Heart right ventricle (tissue), 16 donors: ENCODE results near the gene SSU72. TPM values are rescaled to one million over a fixed set of nuclear protein-coding genes. Genes with fewer than 3 reads are reported as not detected.

Experiments used
- ATAC-seq, 8 donors: fragments of 200-7000 bp; cut with Tn5 transposase; one replicate each; pipeline ENCODE4 v1.9.1; 2020; ENCODE audit warnings: mild to moderate bottlenecking in 8 of 8, moderate library complexity in 8 of 8, moderate number of reproducible peaks in 1 of 8
- DNase-seq, 2 donors: peaks; one replicate each; pipeline ENCODE4 v3.0.0-alpha.2; 2020
- H3K27ac ChIP-seq, 10 donors: fragments of 200-600 bp; sonication (generic) in 2 of 10; one replicate each; pipeline versions ENCODE4 v1.5.0 to v1.8.0; 2020 to 2022; ENCODE audit warnings: mild to moderate bottlenecking in 3 of 10
- H3K27me3 ChIP-seq, 7 donors: fragments of 200-600 bp; one replicate each; pipeline ENCODE4 v1.8.0; 2021 to 2022; ENCODE audit warnings: mild to moderate bottlenecking in 2 of 7
- H3K36me3 ChIP-seq, 9 donors: fragments of 200-600 bp; sonication (generic) in 1 of 9; one replicate each; pipeline versions ENCODE4 v1.5.0 to v1.8.0; 2020 to 2022; ENCODE audit warnings: mild to moderate bottlenecking in 2 of 9
- H3K4me1 ChIP-seq, 9 donors: fragments of 200-600 bp; sonication (generic) in 1 of 9; one replicate each; pipeline versions ENCODE4 v1.5.0 to v1.8.0; 2020 to 2022; ENCODE audit warnings: mild to moderate bottlenecking in 4 of 9
- H3K4me3 ChIP-seq, 10 donors: fragments of 200-600 bp; sonication (generic) in 2 of 10; one replicate each; pipeline versions ENCODE4 v1.5.0 to v1.8.0; 2020 to 2022; ENCODE audit warnings: mild to moderate bottlenecking in 7 of 10, moderate library complexity in 2 of 10
- H3K9me3 ChIP-seq, 11 donors: fragments of 200-600 bp in 10 of 11; sonication (generic) in 2 of 11; one replicate each; pipeline versions ENCODE4 v1.5.0 to v1.8.0; 2013 to 2022; ENCODE audit warnings: mild to moderate bottlenecking in 2 of 11, control low read depth in 1 of 11, moderate library complexity in 1 of 11
- WGBS, 2 donors: extraction: QIAGEN DNeasy Blood & Tissue Kit; methylation state at CpG; one replicate each; pipeline ENCODE4 v1.1.7; 2013; ENCODE audit warnings: inconsistent platforms in 1 of 2; 5-methylcytosine and 5-hydroxymethylcytosine counted together
- intact Hi-C, 10 donors: fragments of 100-400 bp; cut with DNase I; formaldehyde crosslinking; loops; one replicate each; pipeline versions ENCODE4 v1.11.1 to v1.14.2; 2022
- polyA plus RNA-seq, 2 donors: library from polyadenylated mRNA; stranded (reverse); fragments of 200-250 nt; gene quantifications; one replicate each; pipeline ENCODE4 v1.2.3, GENCODE V29; 2013
- total RNA-seq, 10 donors: library from RNA; stranded (reverse); fragmentation: NEBNext Ultra II Directional in 3 of 10; extraction: Animal tissue kit (Norgen Biotek cat#: 25700) in 3 of 10; gene quantifications; one replicate each; pipeline versions ENCODE4 v1.2.1 to v1.2.4, GENCODE V29; 2021 to 2023
- TF ChIP-seq, protein P1 (sequence below), 9 donors: fragments of 200-600 bp; sonication (generic) in 2 of 9; IDR thresholded peaks; one replicate each; pipeline versions ENCODE4 v1.5.0 to v1.8.0; 2021 to 2022; ENCODE audit warnings: antibody characterized with exemption in 9 of 9, mild to moderate bottlenecking in 5 of 9, moderate library complexity in 1 of 9
- donor health status: Arrhythmogenic right ventricular cardiomyopathy.
- donor health status: ischemic (EF 13 %, LVEDD 7.1; RV severe dilation, severe dysfunction).
- donor health status: healthy with polysubstance abuse.
- donor health status: DM: no; HTN: yes; CAD: no.
- donor health status: DM: no; HTN: no; CAD: no.
- donor health status: ischemic (EF 25% LVEDD 6.9; RV normal size, moderate dysfunction).
- donor health status: ischemic (EF 25% LVEDD 5.7; RV mildly dilated, moderate dysfunction).
- donor health status: healthy.
- donor health status: DM: yes; HTN: yes; CAD: no.
- donor health status: Ischemic cardiomyopathy.
- donor health status: ischemic (EF 35%, LVEDD 5.7; RV mildly dilated, moderate dysfunction).
- donor health status: nonischemic (EF 11% LVEDD 7.7; RV severe dilation, severe dysfunction).
- donor health status: DM: yes; HTN: yes; CAD: no.
- donor health status: PGD.
- donor health status: ischemic (EF 29% LVEDD 5.4; RV normal size, mild dysfunction).
- donor health status: nonischemic (EF 23%, LVEDD 6.1; RV moderate dilation, normal function).

Gene SSU72
- total and polyA plus RNA-seq, 12 donors: 73.8 to 138 (median 87.2) TPM

GRCh38 chr1:1540818-1541628, 33.6 kb downstream of the SSU72 start:
- 48 to 49% methylated on average over 48 to 53 of the region's 53 CpGs for WGBS, 2 donors
- Histone ChIP-seq H3K9me3 (no peaks in the 10 kb centered on the region), H3K36me3 (peaks cover 0 to 42% (median 4%) of the 10 kb centered on the region in 9 donors), H3K4me3 (peak overlapping the region; percentile 8 to 70 (median 58)), H3K4me1 (peaks cover 3 to 48% (median 27%) of the 10 kb centered on the region in 9 donors), H3K27ac (peak overlapping the region in 9 of 10 donors; percentile 69 to 87 (median 79)), H3K27me3 (peaks cover 0 to 15% (median 0%) of the 10 kb centered on the region in 7 donors)
- intact Hi-C loops: no loop called here
- peak in 5 of 8 donors; percentile 0 to 35 (median 7) for ATAC-seq
- TF ChIP-seq, protein P1, sequence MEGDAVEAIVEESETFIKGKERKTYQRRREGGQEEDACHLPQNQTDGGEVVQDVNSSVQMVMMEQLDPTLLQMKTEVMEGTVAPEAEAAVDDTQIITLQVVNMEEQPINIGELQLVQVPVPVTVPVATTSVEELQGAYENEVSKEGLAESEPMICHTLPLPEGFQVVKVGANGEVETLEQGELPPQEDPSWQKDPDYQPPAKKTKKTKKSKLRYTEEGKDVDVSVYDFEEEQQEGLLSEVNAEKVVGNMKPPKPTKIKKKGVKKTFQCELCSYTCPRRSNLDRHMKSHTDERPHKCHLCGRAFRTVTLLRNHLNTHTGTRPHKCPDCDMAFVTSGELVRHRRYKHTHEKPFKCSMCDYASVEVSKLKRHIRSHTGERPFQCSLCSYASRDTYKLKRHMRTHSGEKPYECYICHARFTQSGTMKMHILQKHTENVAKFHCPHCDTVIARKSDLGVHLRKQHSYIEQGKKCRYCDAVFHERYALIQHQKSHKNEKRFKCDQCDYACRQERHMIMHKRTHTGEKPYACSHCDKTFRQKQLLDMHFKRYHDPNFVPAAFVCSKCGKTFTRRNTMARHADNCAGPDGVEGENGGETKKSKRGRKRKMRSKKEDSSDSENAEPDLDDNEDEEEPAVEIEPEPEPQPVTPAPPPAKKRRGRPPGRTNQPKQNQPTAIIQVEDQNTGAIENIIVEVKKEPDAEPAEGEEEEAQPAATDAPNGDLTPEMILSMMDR (IDR thresholded peaks at IDR 0.05): no peak
- DNase-seq: no peak

DNA sequence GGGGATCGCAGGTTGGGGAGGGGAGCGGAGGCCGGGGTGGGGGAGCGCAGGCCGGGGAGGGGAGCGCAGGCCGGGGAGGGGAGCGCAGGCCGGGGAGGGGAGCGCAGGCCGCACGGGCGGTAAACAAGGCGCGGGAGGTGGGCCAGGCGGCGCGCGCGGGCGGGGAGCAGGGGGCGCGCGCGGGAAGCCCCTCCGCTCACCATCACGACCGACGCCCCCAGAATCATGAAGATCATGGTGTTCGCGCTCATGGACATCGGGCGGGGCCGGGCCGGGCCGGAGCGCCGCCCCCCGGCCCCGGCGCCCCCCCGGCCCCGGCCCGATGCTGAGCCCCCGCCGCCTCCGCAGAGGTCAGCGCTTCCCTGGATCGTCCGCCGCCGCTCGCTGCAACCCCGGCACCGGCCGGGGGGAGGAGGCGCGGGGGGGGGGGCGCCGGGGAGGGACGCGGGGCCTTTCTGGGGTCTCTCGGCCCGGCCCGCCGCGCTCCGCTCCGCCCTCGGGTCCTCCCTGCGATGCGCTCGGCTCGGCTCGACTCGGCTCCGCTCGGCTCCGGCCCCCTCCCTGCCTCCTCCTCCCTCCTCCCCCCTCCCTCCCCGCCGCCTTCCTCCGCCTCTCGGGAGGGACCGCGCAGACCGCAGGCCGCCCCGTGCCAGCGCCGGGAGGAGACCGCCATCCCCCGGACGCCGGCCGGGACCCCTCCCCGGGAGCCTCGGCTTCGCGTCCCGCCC, 34.4 kb downstream of the SSU72 start, which contains the start of gene TMEM240:
TSS of gene TMEM240 (minus strand) at position 535 of the 728 bp plus-strand sequence. CDS start at position 257, 278 bp downstream.
- intact Hi-C loops: no loop called here

GRCh38 chr1:1539310-1540089, 35.2 kb downstream of the SSU72 start:
- WGBS, 2 donors: 16% methylated on average over 55 to 64 of the region's 66 CpGs
- H3K4me3 ChIP-seq: peak overlapping the region; percentile 8 to 70 (median 58)
- ATAC-seq (peak in 1 of 8 donors; percentile 6), DNase-seq (peak in 1 of 2 donors; percentile 54)
- TF ChIP-seq, protein P1 (IDR thresholded peaks at IDR 0.05): no peak
- peak overlapping the region in 8 of 10 donors; percentile 35 to 87 (median 77) for H3K27ac ChIP-seq
- H3K4me1 ChIP-seq: peaks cover 3 to 45% (median 25%) of the 10 kb centered on the region in 9 donors
- intact Hi-C loops: no loop called here
- H3K36me3 ChIP-seq: peaks cover 0 to 34% (median 4%) of the 10 kb centered on the region in 9 donors
- no peaks in the 10 kb centered on the region for H3K9me3 ChIP-seq
- H3K27me3 ChIP-seq: peaks cover 0 to 15% (median 0%) of the 10 kb centered on the region in 7 donors

More for the DNA sequence above, 34.4 kb downstream of the SSU72 start, which contains the start of gene TMEM240:
- ATAC-seq (peak; percentile 46 to 88 (median 67)), DNase-seq (peak; percentile 87 to 88)
- H3K27me3 ChIP-seq: peaks cover 0 to 15% (median 0%) of the 10 kb centered on the region in 7 donors
- peaks cover 0 to 38% (median 4%) of the 10 kb centered on the region in 9 donors for H3K36me3 ChIP-seq
- TF ChIP-seq, protein P1 (IDR thresholded peaks at IDR 0.05): no peak
- H3K9me3 ChIP-seq: no peaks in the 10 kb centered on the region
- peak within 1 kb of the TSS; percentile 8 to 70 (median 58) for H3K4me3 ChIP-seq
- H3K27ac ChIP-seq: peak within 1 kb of the TSS in 9 of 10 donors; percentile 69 to 87 (median 79)
- 0 to 1% methylated on average over 36 to 85 of the region's 100 CpGs for WGBS, 2 donors
- peaks cover 3 to 48% (median 27%) of the 10 kb centered on the region in 9 donors for H3K4me1 ChIP-seq
